Measurements from ENCODE around the gene LHX4. TPM values are rescaled to one million over a fixed set of nuclear protein-coding genes. Genes with fewer than 3 reads are reported as not detected.

LHX4 gene
- total RNA-seq, 4 donors from 2014 or later: not detected

- Histone ChIP-seq H3K9me3 (no peaks in the 10 kb centered on the region), H3K4me1 (no peaks in the 10 kb centered on the region), H3K4me3 (no peak overlapping the region), H3K27me3 (no peaks in the 10 kb centered on the region), H3K27ac (no peak overlapping the region), H3K36me3 (peaks cover 0 to 37% of the 10 kb centered on the region in 2 donors)
- in situ Hi-C loops (cut with MboI; ENCODE audit: low sequenced_read_pairs in 4 of 4) (loop anchor here in 3 of 4 donors (25.0 kb wide), 2 partner anchors 110 to 485 kb away; no protein-coding TSS in a partner anchor), intact Hi-C loops (cut with DNase I; ENCODE audit: low total_unique reads) (no loop called here)
- ATAC-seq (no peak), DNase-seq (no peak)
- TF ChIP-seq, protein P1, sequence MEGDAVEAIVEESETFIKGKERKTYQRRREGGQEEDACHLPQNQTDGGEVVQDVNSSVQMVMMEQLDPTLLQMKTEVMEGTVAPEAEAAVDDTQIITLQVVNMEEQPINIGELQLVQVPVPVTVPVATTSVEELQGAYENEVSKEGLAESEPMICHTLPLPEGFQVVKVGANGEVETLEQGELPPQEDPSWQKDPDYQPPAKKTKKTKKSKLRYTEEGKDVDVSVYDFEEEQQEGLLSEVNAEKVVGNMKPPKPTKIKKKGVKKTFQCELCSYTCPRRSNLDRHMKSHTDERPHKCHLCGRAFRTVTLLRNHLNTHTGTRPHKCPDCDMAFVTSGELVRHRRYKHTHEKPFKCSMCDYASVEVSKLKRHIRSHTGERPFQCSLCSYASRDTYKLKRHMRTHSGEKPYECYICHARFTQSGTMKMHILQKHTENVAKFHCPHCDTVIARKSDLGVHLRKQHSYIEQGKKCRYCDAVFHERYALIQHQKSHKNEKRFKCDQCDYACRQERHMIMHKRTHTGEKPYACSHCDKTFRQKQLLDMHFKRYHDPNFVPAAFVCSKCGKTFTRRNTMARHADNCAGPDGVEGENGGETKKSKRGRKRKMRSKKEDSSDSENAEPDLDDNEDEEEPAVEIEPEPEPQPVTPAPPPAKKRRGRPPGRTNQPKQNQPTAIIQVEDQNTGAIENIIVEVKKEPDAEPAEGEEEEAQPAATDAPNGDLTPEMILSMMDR (IDR thresholded peaks at IDR 0.05 in 4 of 5, conservative IDR thresholded peaks at IDR 0.05 in 1 of 5): no peak
- TF ChIP-seq POLR2A (IDR thresholded peaks at IDR 0.05): no peak
Measured at GRCh38 chr1:180197231-180197630, 32.8 kb upstream of the LHX4 start.

GRCh38 chr1:180198196-180198595 lies 31.9 kb upstream of the LHX4 start:
- Histone ChIP-seq H3K27me3 (no peaks in the 10 kb centered on the region), H3K4me1 (no peaks in the 10 kb centered on the region), H3K4me3 (no peak overlapping the region), H3K9me3 (no peaks in the 10 kb centered on the region), H3K27ac (no peak overlapping the region), H3K36me3 (peaks cover 0 to 37% of the 10 kb centered on the region in 2 donors)
- no peak for DNase-seq
- TF ChIP-seq, protein P1 (IDR thresholded peaks at IDR 0.05 in 4 of 5, conservative IDR thresholded peaks at IDR 0.05 in 1 of 5): no peak
- no peak for TF ChIP-seq POLR2A (IDR thresholded peaks at IDR 0.05)
- intact Hi-C loops (cut with DNase I; ENCODE audit: low total_unique reads): no loop called here
- in situ Hi-C loops (cut with MboI; ENCODE audit: low sequenced_read_pairs in 4 of 4): loop anchor here in 3 of 4 donors (25.0 kb wide), 2 partner anchors 111 to 486 kb away; no protein-coding TSS in a partner anchor
- ATAC-seq: no peak

DNA sequence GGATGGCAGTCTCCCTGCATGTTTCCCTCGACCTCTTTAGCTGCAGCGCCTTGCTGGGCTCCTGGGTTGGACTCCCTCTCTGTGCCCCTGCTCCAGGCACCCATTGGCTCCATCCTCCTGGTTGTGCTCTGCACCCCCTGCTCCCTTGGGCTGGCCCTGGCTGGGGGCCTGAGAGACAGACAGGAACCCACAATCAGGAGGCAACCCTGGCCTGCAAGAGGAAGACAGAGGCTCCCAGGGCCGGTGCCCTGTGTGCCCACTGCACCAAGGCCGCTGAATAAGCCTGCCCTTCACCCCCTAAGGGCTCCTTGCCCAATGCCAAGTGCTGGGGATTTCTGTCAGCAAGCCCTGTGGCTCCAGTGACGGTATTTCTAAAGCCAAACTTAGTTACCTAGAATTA lies 31.5 kb upstream of the LHX4 start:
- ATAC-seq (no peak), DNase-seq (no peak)
- Histone ChIP-seq H3K36me3 (peaks cover 0 to 37% of the 10 kb centered on the region in 2 donors), H3K4me1 (no peaks in the 10 kb centered on the region), H3K9me3 (no peaks in the 10 kb centered on the region), H3K27me3 (no peaks in the 10 kb centered on the region), H3K4me3 (no peak overlapping the region), H3K27ac (no peak overlapping the region)
- in situ Hi-C loops (cut with MboI; ENCODE audit: low sequenced_read_pairs in 4 of 4): loop anchor here in 3 of 4 donors (25.0 kb wide), 2 partner anchors 111 to 486 kb away; no protein-coding TSS in a partner anchor
- intact Hi-C loops (cut with DNase I; ENCODE audit: low total_unique reads): no loop called here
- TF ChIP-seq POLR2A (IDR thresholded peaks at IDR 0.05): no peak
- TF ChIP-seq, protein P1 (IDR thresholded peaks at IDR 0.05 in 4 of 5, conservative IDR thresholded peaks at IDR 0.05 in 1 of 5): no peak

DNA sequence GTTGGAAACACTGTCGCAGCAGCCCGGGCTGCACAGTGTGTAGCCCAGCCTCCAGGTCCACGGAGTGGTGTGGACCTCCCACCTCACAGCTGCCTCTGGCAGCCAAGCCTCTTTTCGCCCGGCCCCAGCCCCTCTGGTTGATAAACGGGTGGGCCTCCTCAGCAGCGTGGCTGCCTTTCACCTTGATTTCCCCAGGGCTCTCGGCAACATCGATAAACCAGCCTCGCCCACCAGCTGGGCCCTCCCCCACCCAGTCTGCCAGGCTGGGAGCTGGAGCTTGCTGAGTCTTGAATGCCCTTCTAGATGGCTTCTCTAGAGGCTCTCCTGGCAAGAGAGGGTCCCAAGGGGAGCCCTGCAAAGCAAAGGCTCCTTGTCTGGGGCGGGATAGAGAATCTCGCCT lies 31.0 kb upstream of the LHX4 start:
- H3K4me1 ChIP-seq: no peaks in the 10 kb centered on the region
- no peak overlapping the region for H3K4me3 ChIP-seq
- TF ChIP-seq, protein P1 (IDR thresholded peaks at IDR 0.05 in 4 of 5, conservative IDR thresholded peaks at IDR 0.05 in 1 of 5): no peak
- TF ChIP-seq POLR2A (IDR thresholded peaks at IDR 0.05): no peak
- no peak overlapping the region for H3K27ac ChIP-seq
- no peaks in the 10 kb centered on the region for H3K27me3 ChIP-seq
- peaks cover 0 to 36% of the 10 kb centered on the region in 2 donors for H3K36me3 ChIP-seq
- H3K9me3 ChIP-seq: no peaks in the 10 kb centered on the region
- in situ Hi-C loops (cut with MboI; ENCODE audit: low sequenced_read_pairs in 4 of 4) (loop anchor here in 3 of 4 donors (25.0 kb wide), 2 partner anchors 112 to 487 kb away; no protein-coding TSS in a partner anchor), intact Hi-C loops (cut with DNase I; ENCODE audit: low total_unique reads) (no loop called here)
- ATAC-seq (no peak), DNase-seq (no peak)
